Heart right ventricle (tissue), 16 donors: ENCODE results near the gene GFPT2. TPM values are rescaled to one million over a fixed set of nuclear protein-coding genes. Genes with fewer than 3 reads are reported as not detected.

ENCODE experiments used
- ATAC-seq, 8 donors: fragments of 200-7000 bp; cut with Tn5 transposase; one replicate each; pipeline ENCODE4 v1.9.1; 2020; ENCODE audit warnings: mild to moderate bottlenecking in 8 of 8, moderate library complexity in 8 of 8, moderate number of reproducible peaks in 1 of 8
- DNase-seq, 2 donors: peaks; one replicate each; pipeline ENCODE4 v3.0.0-alpha.2; 2020
- H3K27ac ChIP-seq, 10 donors: fragments of 200-600 bp; sonication (generic) in 2 of 10; one replicate each; pipeline versions ENCODE4 v1.5.0 to v1.8.0; 2020 to 2022; ENCODE audit warnings: mild to moderate bottlenecking in 3 of 10
- H3K27me3 ChIP-seq, 7 donors: fragments of 200-600 bp; one replicate each; pipeline ENCODE4 v1.8.0; 2021 to 2022; ENCODE audit warnings: mild to moderate bottlenecking in 2 of 7
- H3K36me3 ChIP-seq, 9 donors: fragments of 200-600 bp; sonication (generic) in 1 of 9; one replicate each; pipeline versions ENCODE4 v1.5.0 to v1.8.0; 2020 to 2022; ENCODE audit warnings: mild to moderate bottlenecking in 2 of 9
- H3K4me1 ChIP-seq, 9 donors: fragments of 200-600 bp; sonication (generic) in 1 of 9; one replicate each; pipeline versions ENCODE4 v1.5.0 to v1.8.0; 2020 to 2022; ENCODE audit warnings: mild to moderate bottlenecking in 4 of 9
- H3K4me3 ChIP-seq, 10 donors: fragments of 200-600 bp; sonication (generic) in 2 of 10; one replicate each; pipeline versions ENCODE4 v1.5.0 to v1.8.0; 2020 to 2022; ENCODE audit warnings: mild to moderate bottlenecking in 7 of 10, moderate library complexity in 2 of 10
- H3K9me3 ChIP-seq, 11 donors: fragments of 200-600 bp in 10 of 11; sonication (generic) in 2 of 11; one replicate each; pipeline versions ENCODE4 v1.5.0 to v1.8.0; 2013 to 2022; ENCODE audit warnings: mild to moderate bottlenecking in 2 of 11, control low read depth in 1 of 11, moderate library complexity in 1 of 11
- CTCF ChIP-seq, 9 donors: fragments of 200-600 bp; sonication (generic) in 2 of 9; IDR thresholded peaks; one replicate each; pipeline versions ENCODE4 v1.5.0 to v1.8.0; 2021 to 2022; ENCODE audit warnings: antibody characterized with exemption in 9 of 9, mild to moderate bottlenecking in 5 of 9, moderate library complexity in 1 of 9
- WGBS, 2 donors: extraction: QIAGEN DNeasy Blood & Tissue Kit; methylation state at CpG; one replicate each; pipeline ENCODE4 v1.1.7; 2013; ENCODE audit warnings: inconsistent platforms in 1 of 2; 5-methylcytosine and 5-hydroxymethylcytosine counted together
- intact Hi-C, 10 donors: fragments of 100-400 bp; cut with DNase I; formaldehyde crosslinking; loops; one replicate each; pipeline versions ENCODE4 v1.11.1 to v1.14.2; 2022
- polyA plus RNA-seq, 2 donors: library from polyadenylated mRNA; stranded (reverse); fragments of 200-250 nt; gene quantifications; one replicate each; pipeline ENCODE4 v1.2.3, GENCODE V29; 2013
- total RNA-seq, 10 donors: library from RNA; stranded (reverse); fragmentation: NEBNext Ultra II Directional in 3 of 10; extraction: Animal tissue kit (Norgen Biotek cat#: 25700) in 3 of 10; gene quantifications; one replicate each; pipeline versions ENCODE4 v1.2.1 to v1.2.4, GENCODE V29; 2021 to 2023
- donor health status: Arrhythmogenic right ventricular cardiomyopathy.
- donor health status: ischemic (EF 13 %, LVEDD 7.1; RV severe dilation, severe dysfunction).
- donor health status: healthy with polysubstance abuse.
- donor health status: DM: no; HTN: yes; CAD: no.
- donor health status: DM: no; HTN: no; CAD: no.
- donor health status: ischemic (EF 25% LVEDD 6.9; RV normal size, moderate dysfunction).
- donor health status: ischemic (EF 25% LVEDD 5.7; RV mildly dilated, moderate dysfunction).
- donor health status: healthy.
- donor health status: DM: yes; HTN: yes; CAD: no.
- donor health status: Ischemic cardiomyopathy.
- donor health status: ischemic (EF 35%, LVEDD 5.7; RV mildly dilated, moderate dysfunction).
- donor health status: nonischemic (EF 11% LVEDD 7.7; RV severe dilation, severe dysfunction).
- donor health status: DM: yes; HTN: yes; CAD: no.
- donor health status: PGD.
- donor health status: ischemic (EF 29% LVEDD 5.4; RV normal size, mild dysfunction).
- donor health status: nonischemic (EF 23%, LVEDD 6.1; RV moderate dilation, normal function).

GFPT2 gene
- total and polyA plus RNA-seq, 12 donors: 2.5 to 19.4 (median 6.9) TPM

DNA sequence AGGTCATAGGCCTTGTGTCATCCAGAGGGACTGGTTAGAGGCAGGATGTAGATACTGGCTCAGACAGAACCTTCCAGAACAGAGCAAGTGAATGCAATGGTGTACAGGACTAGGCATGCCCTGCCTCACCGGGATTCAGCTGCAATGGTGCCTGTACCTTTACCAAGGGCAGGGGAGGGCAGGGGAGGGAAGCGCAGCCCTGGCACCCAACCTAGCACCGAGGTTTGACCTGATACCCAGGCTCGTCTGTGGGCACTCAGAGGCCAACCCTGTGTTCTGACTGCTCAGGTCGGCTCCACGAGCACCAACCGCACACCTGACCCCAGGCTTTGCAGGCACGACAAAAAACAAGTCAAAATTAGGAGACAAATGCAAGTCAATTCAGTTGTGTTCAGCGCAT is 47.3 kb upstream of the GFPT2 start:
- peaks cover 0 to 14% (median 0%) of the 10 kb centered on the region in 11 donors for H3K9me3 ChIP-seq
- no peaks in the 10 kb centered on the region for H3K36me3 ChIP-seq
- DNase-seq (no peak), ATAC-seq (no peak)
- no peaks in the 10 kb centered on the region for H3K4me1 ChIP-seq
- WGBS, 2 donors: 78 to 84% methylated on average over 9 of the region's 9 CpGs
- intact Hi-C loops: no loop called here
- no peak overlapping the region for H3K4me3 ChIP-seq
- peaks cover 0 to 14% (median 0%) of the 10 kb centered on the region in 7 donors for H3K27me3 ChIP-seq
- no peak for TF ChIP-seq CTCF (IDR thresholded peaks at IDR 0.05)
- H3K27ac ChIP-seq: no peak overlapping the region

DNA sequence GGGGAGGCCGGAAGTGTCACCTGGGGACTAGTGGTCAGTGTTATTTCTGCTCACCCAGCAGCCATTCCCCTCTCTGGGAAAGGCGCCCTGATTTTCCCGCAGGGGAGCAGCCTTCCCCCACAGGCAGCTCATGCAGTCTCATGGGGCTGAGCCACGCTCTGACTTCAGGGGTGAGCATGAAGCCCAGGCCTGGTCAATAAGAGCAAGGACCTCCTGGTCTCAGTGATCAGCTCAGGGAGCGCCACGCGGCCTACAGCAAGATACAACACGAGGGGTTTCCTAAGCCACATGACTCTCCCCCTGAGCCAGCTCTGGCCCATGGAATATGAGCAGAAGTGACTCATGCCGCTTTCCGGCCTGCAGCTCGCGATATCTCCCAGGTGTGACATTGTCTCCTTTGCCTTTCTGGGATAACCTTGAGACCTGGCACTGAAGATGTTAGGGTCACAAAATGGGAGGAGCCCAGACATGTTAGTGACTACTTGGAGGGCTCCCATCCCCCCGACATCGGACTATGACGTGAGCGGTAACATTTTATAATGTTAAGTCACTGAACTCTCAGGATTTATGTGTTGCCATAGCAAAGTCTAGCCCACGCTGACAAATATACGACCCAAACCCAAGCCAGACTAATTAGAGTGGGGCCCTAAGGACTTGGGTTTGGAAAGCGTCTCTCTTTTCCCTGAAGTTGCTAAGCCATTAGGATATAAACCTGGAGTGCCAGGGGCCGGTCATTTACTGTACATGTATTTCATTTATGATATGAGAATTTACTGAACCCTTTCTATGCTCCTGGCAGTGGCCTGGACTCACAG is 46.5 kb upstream of the GFPT2 start:
- intact Hi-C loops: no loop called here
- H3K4me3 ChIP-seq: no peak overlapping the region
- peaks cover 0 to 14% (median 0%) of the 10 kb centered on the region in 11 donors for H3K9me3 ChIP-seq
- no peak overlapping the region for H3K27ac ChIP-seq
- TF ChIP-seq CTCF (IDR thresholded peaks at IDR 0.05): no peak
- no peaks in the 10 kb centered on the region for H3K4me1 ChIP-seq
- ATAC-seq (no peak), DNase-seq (no peak)
- no peaks in the 10 kb centered on the region for H3K36me3 ChIP-seq
- WGBS, 2 donors: 82 to 85% methylated on average over 20 of the region's 20 CpGs
- peaks cover 0 to 15% (median 0%) of the 10 kb centered on the region in 7 donors for H3K27me3 ChIP-seq

GRCh38 chr5:180396926-180397325 is 43.8 kb upstream of the GFPT2 start:
- no peak for ATAC-seq
- H3K4me3 ChIP-seq: no peak overlapping the region
- 75% methylated on average over 12 of the region's 12 CpGs for WGBS, 2 donors
- H3K4me1 ChIP-seq: no peaks in the 10 kb centered on the region
- H3K9me3 ChIP-seq: peaks cover 0 to 8% (median 0%) of the 10 kb centered on the region in 11 donors
- peaks cover 0 to 11% (median 0%) of the 10 kb centered on the region in 7 donors for H3K27me3 ChIP-seq
- H3K36me3 ChIP-seq: no peaks in the 10 kb centered on the region
- TF ChIP-seq CTCF (IDR thresholded peaks at IDR 0.05): no peak
- no peak for DNase-seq
- H3K27ac ChIP-seq: no peak overlapping the region
- intact Hi-C loops: no loop called here

DNA sequence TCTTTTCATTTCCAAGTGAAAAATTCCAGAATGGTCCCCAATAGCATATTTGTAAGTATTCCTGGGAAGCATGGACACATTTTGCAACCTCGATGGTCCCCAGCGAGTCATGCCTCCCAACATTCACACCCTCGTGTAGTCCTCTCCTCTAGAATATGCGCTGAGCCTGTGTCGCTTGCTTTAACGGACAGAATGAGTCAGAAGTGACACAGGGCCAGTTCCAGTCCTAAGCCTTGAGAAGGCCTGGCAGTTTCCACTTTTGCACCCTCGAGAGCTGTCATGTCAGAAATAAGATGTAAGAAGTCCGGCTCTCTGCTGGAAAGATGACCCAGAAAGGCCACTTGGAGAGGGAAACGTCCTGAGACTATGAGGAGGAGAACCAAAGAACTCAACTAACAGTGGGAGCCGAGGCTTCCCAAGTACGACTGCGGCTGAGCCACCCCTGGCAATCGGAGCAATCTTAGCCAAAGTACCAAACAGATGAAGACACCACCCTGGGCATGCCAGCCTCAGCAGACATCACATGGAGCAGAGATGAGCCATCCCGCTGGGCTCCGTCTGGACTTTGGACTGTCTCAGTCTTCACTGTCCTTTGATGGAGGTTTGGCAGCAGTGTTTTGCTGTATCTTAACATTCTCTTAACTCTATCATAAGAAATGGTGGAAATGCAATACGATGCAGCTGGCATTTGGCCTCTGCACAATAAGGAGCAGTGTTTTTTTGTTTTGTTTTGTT is 42.6 kb upstream of the GFPT2 start:
- Histone ChIP-seq H3K4me1 (no peaks in the 10 kb centered on the region), H3K27ac (no peak overlapping the region), H3K36me3 (no peaks in the 10 kb centered on the region), H3K4me3 (no peak overlapping the region), H3K9me3 (no peaks in the 10 kb centered on the region), H3K27me3 (peaks cover 0 to 6% (median 0%) of the 10 kb centered on the region in 7 donors)
- TF ChIP-seq CTCF (IDR thresholded peaks at IDR 0.05): no peak
- no peak for DNase-seq
- intact Hi-C loops: no loop called here
- WGBS, 2 donors: 74 to 76% methylated on average over 16 of the region's 16 CpGs
- peak in 1 of 8 donors; percentile 32 for ATAC-seq
